ENCODE data around the gene PHF20.

DNA sequence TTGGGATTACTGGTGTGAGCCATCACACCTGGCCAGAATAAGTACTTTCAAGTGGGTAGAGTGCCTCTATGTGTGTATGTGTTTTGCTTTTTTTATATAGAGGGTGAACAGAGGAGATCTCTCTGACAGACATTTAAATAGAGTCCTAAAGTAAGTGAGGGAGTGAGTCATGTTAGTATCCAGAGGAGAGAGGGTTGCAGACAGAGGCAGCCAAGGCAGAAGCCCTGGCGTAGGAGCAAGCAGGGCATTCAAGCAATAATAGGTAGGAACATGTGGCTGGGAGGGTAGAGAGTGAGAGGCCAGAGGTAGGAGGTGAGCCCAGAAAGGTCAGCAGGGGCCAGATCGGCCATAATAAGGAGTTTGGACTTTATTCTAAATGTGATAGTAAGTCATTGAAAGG, 48.9 kb downstream of the PHF20 start:
- TF ChIP-seq POLR2A (IDR thresholded peaks at IDR 0.05; ENCODE audit: low read depth, low read length) (no peak), EZH2 (IDR thresholded peaks at IDR 0.05; ENCODE audit: borderline replicate concordance, low read depth, low read length, severe bottlenecking) (no peak), POLR2AphosphoS5 (IDR thresholded peaks at IDR 0.05; ENCODE audit: insufficient read depth, low read depth, low read length) (no peak), FOS (IDR thresholded peaks at IDR 0.05; ENCODE audit: borderline replicate concordance, insufficient read depth, low read length) (no peak), GATA2 (IDR thresholded peaks at IDR 0.05; ENCODE audit: insufficient read depth, insufficient read length, low read depth, low read length) (no peak), MYC (IDR thresholded peaks at IDR 0.05; ENCODE audit: low read depth, low read length) (no peak)
- TF ChIP-seq, protein P1, sequence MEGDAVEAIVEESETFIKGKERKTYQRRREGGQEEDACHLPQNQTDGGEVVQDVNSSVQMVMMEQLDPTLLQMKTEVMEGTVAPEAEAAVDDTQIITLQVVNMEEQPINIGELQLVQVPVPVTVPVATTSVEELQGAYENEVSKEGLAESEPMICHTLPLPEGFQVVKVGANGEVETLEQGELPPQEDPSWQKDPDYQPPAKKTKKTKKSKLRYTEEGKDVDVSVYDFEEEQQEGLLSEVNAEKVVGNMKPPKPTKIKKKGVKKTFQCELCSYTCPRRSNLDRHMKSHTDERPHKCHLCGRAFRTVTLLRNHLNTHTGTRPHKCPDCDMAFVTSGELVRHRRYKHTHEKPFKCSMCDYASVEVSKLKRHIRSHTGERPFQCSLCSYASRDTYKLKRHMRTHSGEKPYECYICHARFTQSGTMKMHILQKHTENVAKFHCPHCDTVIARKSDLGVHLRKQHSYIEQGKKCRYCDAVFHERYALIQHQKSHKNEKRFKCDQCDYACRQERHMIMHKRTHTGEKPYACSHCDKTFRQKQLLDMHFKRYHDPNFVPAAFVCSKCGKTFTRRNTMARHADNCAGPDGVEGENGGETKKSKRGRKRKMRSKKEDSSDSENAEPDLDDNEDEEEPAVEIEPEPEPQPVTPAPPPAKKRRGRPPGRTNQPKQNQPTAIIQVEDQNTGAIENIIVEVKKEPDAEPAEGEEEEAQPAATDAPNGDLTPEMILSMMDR (IDR thresholded peaks at IDR 0.05; ENCODE audit: extremely low read depth in 1 of 2, insufficient read depth in 1 of 2, low read depth in 1 of 2, low read length in 2 of 2) = no peak
- TF ChIP-seq, protein P2, sequence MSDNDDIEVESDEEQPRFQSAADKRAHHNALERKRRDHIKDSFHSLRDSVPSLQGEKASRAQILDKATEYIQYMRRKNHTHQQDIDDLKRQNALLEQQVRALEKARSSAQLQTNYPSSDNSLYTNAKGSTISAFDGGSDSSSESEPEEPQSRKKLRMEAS (IDR thresholded peaks at IDR 0.05; ENCODE audit: insufficient read depth, insufficient read length) = no peak
